HFF-Myc (cell line): ENCODE data around the gene AMY2B.
"Not testable (repeated sequence)": the region's sequence is repeated elsewhere in the genome, so short reads cannot be mapped to it uniquely, and the experiment has no call there.

Experiments
- DNase-seq: peaks from one replicate; pipeline ENCODE4 v3.0.0-alpha.2; 2011; ENCODE audit warnings: low read depth; ENCODE audit errors: extremely low read depth
- H3K4me3 ChIP-seq: replicated peaks from 2 replicates; pipeline ENCODE4 v1.5.1; 2011; ENCODE audit warnings: low read depth, mild to moderate bottlenecking, control low read depth, low read length
- TF ChIP-seq, protein P1 (sequence below): IDR thresholded peaks from 2 replicates; pipeline ENCODE4 v1.5.1; 2012; ENCODE audit warnings: mild to moderate bottlenecking, low read depth, low read length, control low read depth; ENCODE audit errors: missing control alignments

The AMY2B gene

DNA sequence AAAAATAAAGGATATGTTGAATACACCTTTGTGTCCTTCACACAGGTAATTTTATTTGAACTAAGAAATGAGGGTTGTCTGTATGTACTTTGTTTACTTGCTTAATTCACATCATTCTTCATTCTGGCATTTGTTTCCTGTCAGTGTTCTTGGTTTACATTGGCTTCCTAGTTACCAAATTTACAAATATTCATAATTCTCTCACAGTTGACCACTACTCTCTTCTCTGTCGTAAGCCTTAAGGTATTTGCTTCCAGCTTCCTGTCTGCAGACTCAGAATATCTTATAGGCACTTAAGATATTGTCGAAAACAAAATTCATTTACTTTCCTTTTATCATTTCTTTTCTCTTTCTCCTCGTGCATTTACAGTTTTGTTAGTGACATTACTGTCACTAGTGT, 30.0 kb upstream of the AMY2B start:
- TF ChIP-seq, protein P1, sequence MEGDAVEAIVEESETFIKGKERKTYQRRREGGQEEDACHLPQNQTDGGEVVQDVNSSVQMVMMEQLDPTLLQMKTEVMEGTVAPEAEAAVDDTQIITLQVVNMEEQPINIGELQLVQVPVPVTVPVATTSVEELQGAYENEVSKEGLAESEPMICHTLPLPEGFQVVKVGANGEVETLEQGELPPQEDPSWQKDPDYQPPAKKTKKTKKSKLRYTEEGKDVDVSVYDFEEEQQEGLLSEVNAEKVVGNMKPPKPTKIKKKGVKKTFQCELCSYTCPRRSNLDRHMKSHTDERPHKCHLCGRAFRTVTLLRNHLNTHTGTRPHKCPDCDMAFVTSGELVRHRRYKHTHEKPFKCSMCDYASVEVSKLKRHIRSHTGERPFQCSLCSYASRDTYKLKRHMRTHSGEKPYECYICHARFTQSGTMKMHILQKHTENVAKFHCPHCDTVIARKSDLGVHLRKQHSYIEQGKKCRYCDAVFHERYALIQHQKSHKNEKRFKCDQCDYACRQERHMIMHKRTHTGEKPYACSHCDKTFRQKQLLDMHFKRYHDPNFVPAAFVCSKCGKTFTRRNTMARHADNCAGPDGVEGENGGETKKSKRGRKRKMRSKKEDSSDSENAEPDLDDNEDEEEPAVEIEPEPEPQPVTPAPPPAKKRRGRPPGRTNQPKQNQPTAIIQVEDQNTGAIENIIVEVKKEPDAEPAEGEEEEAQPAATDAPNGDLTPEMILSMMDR = no peak
- no peak overlapping the region for H3K4me3 ChIP-seq
- DNase-seq = no peak

- DNase-seq = no peak
- H3K4me3 ChIP-seq = no peak overlapping the region
- TF ChIP-seq, protein P1 = no peak
These were observed 24.9 kb upstream of the AMY2B start for GRCh38 chr1:103546496-103546895.

DNA sequence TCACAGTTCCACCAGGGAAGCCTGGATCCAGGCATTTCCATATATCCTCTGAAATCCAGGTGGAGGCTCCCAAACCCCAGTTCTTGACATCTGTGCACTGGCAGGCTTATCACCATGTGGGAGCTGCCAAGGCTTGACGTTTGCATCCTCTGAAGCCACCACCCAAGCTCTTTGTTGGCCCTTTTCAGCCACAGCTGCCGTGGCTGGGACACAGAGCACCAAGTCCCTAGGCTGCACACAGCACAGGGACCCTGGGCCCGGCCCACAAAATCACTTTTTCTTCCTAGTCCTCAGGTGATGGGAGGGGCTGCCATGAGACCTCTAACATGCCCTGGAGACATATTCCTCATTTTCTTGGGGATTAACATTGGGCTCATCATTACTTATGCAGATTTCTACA, 23.5 kb upstream of the AMY2B start:
- no peak overlapping the region for H3K4me3 ChIP-seq
- no peak for DNase-seq
- TF ChIP-seq, protein P1 = no peak

GRCh38 chr1:103560427-103560826, 11.0 kb upstream of the AMY2B start:
- TF ChIP-seq, protein P1 = no peak
- no peak overlapping the region for H3K4me3 ChIP-seq
- DNase-seq = no peak

DNA sequence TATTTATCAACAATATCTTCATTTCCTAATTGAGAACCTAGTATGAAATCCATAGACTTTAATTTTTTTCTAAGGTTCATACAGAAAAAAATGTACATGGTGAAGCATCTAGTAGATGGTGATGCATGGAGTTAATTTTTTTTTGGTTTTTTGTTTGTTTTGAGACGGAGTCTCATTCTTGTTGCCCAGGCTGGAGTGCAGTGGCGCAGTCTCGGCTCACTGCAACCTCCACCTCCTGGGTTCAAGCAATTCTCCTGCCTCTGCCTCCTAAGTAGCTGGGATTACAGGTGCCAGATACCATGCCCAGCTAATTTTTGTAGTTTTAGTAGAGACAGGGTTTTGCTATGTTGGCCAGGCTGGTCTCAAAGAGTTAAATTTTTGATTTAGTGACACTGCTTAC, 10.3 kb upstream of the AMY2B start:
- not testable (repeated sequence) for H3K4me3 ChIP-seq, DNase-seq

- no peak overlapping the region for H3K4me3 ChIP-seq
- TF ChIP-seq, protein P1 = no peak
- DNase-seq = no peak
These were observed 9.6 kb upstream of the AMY2B start for GRCh38 chr1:103561643-103562395.

DNA sequence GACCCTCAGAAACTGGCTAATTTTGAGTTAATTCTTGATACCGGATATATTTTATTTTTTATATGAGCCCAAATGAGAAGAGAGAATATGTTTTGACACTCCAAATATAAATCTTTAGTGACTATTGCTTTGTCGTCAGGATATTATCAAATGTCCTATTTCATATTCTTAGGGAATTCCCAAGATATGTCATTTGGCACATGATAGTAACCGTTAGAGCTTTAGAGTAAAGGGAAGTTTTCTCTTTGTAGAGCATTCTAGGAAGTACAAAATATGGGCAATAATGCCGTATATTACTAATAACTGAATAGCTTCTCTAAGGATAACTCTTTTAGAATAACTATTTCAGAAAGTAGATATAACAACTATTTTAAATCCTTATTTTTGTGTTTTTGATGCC, 8.3 kb upstream of the AMY2B start:
- H3K4me3 ChIP-seq = no peak overlapping the region
- DNase-seq = no peak
- TF ChIP-seq, protein P1 = no peak
